GM12874 (cell line): Measurements from ENCODE around the gene PRR23B.

Experiments used
- TF ChIP-seq, protein P1 (sequence below): IDR thresholded peaks from 2 replicates; pipeline ENCODE4 v1.5.1; 2011; ENCODE audit warnings: low read depth, mild to moderate bottlenecking, control low read depth, low read length, moderate library complexity; ENCODE audit not compliant: insufficient read depth

PRR23B gene

DNA sequence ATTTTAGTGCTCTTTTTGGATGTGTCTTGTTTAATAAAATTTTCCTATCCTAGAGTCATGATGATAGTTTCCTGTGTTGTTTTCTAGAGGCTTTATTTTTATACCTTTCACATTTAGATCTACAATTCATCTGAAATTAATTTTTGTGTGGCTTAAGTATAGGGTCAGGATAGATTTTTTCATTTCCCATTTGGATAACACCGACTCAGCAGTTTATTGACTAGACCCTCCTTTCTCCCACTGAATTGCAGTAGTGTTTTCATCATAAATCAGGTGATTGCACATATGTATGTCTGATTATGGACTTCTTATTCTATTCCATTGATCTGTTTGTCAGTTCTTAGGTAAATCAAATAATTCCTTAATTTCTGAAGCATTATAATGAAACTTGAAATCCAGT lies 25.0 kb downstream of the PRR23B start:
- TF ChIP-seq, protein P1, sequence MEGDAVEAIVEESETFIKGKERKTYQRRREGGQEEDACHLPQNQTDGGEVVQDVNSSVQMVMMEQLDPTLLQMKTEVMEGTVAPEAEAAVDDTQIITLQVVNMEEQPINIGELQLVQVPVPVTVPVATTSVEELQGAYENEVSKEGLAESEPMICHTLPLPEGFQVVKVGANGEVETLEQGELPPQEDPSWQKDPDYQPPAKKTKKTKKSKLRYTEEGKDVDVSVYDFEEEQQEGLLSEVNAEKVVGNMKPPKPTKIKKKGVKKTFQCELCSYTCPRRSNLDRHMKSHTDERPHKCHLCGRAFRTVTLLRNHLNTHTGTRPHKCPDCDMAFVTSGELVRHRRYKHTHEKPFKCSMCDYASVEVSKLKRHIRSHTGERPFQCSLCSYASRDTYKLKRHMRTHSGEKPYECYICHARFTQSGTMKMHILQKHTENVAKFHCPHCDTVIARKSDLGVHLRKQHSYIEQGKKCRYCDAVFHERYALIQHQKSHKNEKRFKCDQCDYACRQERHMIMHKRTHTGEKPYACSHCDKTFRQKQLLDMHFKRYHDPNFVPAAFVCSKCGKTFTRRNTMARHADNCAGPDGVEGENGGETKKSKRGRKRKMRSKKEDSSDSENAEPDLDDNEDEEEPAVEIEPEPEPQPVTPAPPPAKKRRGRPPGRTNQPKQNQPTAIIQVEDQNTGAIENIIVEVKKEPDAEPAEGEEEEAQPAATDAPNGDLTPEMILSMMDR, result no peak

DNA sequence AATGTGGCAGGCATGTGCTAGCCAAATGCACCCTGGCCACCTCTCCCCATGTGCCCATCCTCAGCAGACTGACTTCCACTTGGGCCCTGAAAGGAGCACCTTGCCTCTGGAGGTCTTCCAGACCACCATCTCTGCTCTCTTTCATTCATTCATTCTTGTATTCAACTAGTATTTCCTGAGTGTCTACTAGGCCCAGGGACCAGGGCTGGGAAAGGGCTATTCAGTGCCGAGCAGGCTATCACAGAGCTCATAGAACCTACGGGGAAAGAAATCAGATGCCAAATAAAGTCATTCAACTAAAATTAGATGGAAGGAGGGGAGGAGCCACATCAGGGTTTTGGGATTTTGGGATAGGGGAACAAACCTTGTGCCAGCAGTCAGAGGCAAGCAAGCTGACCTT lies 33.5 kb downstream of the PRR23B start:
- TF ChIP-seq, protein P1, result no peak

DNA sequence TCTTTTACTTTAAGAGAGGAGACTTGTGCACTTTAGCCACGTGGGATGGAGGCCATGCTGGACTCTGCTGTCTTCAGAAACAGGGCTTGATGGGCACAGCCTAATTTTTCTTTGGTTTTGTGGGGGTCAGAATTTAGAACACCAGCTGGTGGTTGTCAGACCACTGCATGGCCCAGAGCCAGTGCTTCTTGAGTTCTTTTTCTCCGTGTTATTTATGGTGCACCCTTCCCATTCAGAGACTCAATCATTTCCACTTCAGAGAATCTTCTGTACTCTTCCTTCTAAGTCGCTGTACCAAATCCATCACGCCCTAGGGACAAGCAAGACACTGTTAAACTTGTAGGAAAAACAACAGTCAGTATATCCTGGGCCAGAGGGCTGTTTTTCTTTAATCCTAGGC lies 34.8 kb downstream of the PRR23B start:
- TF ChIP-seq, protein P1, result no peak

DNA sequence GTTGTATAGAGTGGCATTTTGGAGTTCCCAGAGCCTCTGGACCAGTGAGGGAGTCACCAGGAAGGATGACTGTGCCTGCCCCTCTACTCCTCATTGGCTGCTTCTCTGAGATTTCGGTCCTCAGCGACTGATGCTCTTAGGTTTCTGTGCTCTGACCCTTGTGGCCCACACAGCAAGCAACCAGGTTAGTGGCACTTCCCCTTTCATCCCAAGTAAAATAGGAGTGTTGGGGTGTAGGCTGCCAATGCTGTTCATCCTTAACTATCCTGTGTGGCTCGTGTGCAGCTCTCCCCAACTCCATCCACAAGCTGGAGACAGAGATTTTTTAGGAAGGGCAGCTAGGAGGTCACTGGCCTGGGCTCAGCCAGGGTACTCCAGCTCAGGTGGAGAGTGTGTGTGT lies 35.9 kb downstream of the PRR23B start:
- TF ChIP-seq, protein P1, result no peak

DNA sequence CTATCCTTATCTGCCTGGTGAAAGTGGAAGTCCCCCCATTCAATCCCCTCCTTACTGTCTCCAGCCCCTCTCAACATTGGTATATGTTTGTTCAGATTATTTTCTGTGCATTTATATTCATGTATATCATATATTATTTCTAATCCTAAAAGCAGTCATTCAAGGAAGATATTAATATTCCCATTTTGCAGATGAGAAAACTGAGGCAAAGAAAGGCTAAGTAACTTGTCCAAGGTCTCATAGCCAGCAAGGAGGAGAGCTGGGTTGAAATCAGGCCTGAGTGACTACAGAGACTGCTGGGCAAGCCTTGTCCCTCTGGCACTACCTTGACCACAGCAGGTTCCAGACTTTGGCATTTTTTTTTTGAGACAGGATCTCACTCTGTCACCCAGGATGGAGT lies 44.7 kb downstream of the PRR23B start:
- TF ChIP-seq, protein P1, result no peak

DNA sequence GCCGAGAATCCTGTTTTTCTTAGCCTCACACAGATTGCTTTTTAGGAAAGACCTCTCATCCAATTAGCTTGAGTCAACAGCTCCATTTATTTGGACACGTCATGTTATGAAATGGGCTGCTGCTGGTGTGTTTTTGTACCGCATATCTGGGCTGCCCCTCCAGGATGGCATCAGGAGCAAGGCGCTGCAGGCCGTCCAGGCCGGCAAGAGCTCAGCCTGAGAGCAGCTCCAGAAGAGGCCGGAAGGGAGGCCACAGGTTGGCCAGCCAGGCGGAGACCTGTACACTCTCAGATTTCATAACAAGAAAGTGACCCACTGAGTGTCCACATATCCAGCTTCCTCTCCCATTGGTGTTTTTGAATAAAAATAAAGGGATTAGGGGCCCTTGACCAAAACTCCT lies 45.4 kb downstream of the PRR23B start:
- TF ChIP-seq, protein P1, result no peak

DNA sequence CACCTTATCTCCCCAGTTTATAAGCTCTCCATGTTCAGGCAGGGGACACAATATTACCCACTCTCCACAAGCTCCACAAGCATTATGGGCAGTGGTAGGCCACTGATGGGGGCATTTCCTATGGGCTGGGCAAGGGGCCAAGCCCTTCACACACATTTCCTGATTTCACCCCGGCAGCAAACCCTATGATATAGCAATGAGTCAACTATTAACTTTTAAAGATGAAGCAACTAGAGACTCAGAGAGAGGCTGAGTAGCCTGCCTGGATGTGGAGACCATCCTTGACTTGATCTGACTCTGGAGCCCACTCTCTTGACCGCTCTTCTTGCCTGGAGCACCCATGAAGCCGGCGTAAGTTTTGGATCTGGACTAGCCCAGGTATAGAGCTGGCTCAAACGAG lies 46.3 kb downstream of the PRR23B start:
- TF ChIP-seq, protein P1, result no peak

DNA sequence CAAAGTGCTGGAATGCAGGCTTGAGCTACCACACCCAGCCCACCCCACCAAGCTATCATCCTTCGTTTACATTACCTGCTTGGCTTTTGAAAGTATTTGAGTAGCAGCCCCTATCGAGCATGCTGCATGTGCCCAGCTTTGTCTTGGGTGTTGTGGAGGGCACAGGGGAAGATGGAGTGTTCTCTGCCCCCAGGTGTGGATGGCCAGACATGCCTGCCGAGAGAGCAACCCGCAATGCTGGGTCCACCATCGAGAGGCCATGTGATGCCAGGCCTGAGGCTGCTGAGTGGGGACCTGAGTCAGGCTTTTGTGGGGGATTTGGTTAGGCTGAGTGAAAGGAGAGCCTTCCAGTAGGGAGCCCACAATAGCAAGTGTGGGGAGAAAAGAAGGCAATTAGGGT lies 47.8 kb downstream of the PRR23B start:
- TF ChIP-seq, protein P1, result no peak
